Measurements from ENCODE around the gene SMAP1.

- TF ChIP-seq, protein P1, sequence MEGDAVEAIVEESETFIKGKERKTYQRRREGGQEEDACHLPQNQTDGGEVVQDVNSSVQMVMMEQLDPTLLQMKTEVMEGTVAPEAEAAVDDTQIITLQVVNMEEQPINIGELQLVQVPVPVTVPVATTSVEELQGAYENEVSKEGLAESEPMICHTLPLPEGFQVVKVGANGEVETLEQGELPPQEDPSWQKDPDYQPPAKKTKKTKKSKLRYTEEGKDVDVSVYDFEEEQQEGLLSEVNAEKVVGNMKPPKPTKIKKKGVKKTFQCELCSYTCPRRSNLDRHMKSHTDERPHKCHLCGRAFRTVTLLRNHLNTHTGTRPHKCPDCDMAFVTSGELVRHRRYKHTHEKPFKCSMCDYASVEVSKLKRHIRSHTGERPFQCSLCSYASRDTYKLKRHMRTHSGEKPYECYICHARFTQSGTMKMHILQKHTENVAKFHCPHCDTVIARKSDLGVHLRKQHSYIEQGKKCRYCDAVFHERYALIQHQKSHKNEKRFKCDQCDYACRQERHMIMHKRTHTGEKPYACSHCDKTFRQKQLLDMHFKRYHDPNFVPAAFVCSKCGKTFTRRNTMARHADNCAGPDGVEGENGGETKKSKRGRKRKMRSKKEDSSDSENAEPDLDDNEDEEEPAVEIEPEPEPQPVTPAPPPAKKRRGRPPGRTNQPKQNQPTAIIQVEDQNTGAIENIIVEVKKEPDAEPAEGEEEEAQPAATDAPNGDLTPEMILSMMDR (IDR thresholded peaks at IDR 0.05), result no peak
- no peak for TF ChIP-seq POLR2A (IDR thresholded peaks at IDR 0.05)
- no peak for TF ChIP-seq POLR2AphosphoS5 (IDR thresholded peaks at IDR 0.05)
These were observed 192.4 kb downstream of the SMAP1 start for GRCh38 chr6:70860045-70860444.

Data from gastroesophageal sphincter (tissue), 3 donors.